ENCODE data around the gene IMPA2. TPM values are rescaled to one million over a fixed set of nuclear protein-coding genes. Genes with fewer than 3 reads are reported as not detected.

The IMPA2 gene
- total RNA-seq: 5.5 and 6.5 TPM in 2 replicates

GRCh38 chr18:11981192-11981542 lies at the start of gene IMPA2:
Gene IMPA2 (plus strand): TSS chr18:11981507. CDS start chr18:11981670, 163 bp downstream.

Other genes with a start within 250 kb of the IMPA2 start
- 59.6 and 61.3 TPM in 2 replicates for gene CHMP1B, start 130.1 kb upstream of the IMPA2 start, total RNA-seq
- gene MPPE1, start 73.2 kb upstream of the IMPA2 start, total RNA-seq: 32.6 TPM in 2 replicates
- not detected in 2 replicates for gene ANKRD62, start 112.3 kb downstream of the IMPA2 start, total RNA-seq